PC-3 (cell line): ENCODE data around the gene GRIA4.

Experiments used
- EZH2phosphoT487 ChIP-seq: fragments of 300-600 bp; sonication (generic); IDR thresholded peaks from 2 replicates; pipeline ENCODE4 v1.6.1; 2018; ENCODE audit warnings: mild to moderate bottlenecking, antibody characterized with exemption, low read length, borderline replicate concordance
- TF ChIP-seq, protein P1 (sequence below): fragments of 300-600 bp; sonication (generic); conservative IDR thresholded peaks from 2 replicates; pipeline ENCODE4 v1.5.1; 2017; ENCODE audit warnings: antibody characterized with exemption, low read depth, mild to moderate bottlenecking, low read length

DNA sequence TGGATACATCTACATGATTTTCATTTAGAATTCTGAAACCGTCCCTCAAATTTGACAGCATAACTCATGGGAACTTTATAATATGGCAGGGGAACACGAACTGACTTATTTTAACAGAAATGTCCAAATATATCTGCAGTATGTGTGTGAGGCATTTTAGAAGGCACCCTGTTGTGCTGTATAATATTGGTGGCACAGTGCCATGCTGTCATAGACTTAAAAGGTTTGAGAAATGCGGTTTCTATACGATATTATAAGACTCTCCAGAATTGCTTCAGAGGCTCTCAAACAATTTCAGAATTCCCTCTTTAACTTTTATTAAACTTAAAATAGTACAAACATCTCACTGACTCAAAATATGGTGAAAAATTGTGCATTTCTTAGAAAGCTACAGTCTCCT, 230.5 kb downstream of the GRIA4 start:
- TF ChIP-seq, protein P1, sequence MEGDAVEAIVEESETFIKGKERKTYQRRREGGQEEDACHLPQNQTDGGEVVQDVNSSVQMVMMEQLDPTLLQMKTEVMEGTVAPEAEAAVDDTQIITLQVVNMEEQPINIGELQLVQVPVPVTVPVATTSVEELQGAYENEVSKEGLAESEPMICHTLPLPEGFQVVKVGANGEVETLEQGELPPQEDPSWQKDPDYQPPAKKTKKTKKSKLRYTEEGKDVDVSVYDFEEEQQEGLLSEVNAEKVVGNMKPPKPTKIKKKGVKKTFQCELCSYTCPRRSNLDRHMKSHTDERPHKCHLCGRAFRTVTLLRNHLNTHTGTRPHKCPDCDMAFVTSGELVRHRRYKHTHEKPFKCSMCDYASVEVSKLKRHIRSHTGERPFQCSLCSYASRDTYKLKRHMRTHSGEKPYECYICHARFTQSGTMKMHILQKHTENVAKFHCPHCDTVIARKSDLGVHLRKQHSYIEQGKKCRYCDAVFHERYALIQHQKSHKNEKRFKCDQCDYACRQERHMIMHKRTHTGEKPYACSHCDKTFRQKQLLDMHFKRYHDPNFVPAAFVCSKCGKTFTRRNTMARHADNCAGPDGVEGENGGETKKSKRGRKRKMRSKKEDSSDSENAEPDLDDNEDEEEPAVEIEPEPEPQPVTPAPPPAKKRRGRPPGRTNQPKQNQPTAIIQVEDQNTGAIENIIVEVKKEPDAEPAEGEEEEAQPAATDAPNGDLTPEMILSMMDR: no peak
- TF ChIP-seq EZH2phosphoT487: no peak
